Stimulated activated CD4-positive, alpha-beta T cell treated with anti-CD3 and anti-CD28 coated beads, TNF-alpha, amount 100 ng/mL, for 48 hours (primary cell): ENCODE data around the gene RNH1.

ENCODE experiments used
- DNase-seq, 3 donors: peaks; one replicate each; pipeline ENCODE4 v3.0.0-alpha.2; 2020; ENCODE audit warnings: low read depth in 3 of 3

RNH1 gene

DNA sequence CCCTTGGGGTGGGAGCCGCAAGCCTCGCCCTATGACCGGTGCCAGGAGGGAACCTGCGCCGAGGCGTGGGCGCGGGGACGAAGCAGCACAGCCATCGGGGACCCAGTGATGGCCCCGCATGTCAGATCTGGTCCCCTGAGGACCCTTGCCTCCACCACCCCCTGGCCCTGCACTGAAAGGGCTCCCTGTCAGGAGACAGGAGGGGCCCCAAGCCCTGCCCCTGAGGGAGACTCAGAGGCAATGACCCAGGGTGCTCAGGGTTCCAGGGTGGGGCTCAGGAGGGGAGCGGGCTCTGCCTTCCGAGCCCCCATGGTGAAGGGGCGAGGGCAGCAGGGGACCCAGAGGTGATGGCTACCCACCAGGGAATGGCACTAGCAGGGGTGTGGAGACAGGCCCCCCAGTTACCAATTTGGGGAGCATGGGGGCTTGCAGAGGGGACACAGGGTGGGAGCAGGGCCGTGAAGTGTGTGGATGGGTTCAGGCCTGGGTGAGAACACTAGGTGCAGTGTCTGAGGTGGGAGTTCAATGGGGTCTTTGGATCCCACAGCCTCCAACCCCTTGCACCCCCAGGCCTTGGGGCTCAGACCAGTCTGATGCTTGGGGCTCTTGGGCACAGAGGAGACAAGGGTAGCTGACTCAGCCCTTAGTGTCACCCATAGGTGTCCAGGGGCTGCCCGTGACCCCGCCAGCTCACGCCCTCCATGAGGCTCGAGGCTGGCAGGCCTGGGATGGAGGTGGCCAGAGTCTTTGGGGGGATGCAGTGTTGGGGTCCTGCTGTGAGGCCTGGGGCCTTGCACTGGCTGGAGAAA, 30.8 kb upstream of the RNH1 start:
- DNase-seq = no peak

DNA sequence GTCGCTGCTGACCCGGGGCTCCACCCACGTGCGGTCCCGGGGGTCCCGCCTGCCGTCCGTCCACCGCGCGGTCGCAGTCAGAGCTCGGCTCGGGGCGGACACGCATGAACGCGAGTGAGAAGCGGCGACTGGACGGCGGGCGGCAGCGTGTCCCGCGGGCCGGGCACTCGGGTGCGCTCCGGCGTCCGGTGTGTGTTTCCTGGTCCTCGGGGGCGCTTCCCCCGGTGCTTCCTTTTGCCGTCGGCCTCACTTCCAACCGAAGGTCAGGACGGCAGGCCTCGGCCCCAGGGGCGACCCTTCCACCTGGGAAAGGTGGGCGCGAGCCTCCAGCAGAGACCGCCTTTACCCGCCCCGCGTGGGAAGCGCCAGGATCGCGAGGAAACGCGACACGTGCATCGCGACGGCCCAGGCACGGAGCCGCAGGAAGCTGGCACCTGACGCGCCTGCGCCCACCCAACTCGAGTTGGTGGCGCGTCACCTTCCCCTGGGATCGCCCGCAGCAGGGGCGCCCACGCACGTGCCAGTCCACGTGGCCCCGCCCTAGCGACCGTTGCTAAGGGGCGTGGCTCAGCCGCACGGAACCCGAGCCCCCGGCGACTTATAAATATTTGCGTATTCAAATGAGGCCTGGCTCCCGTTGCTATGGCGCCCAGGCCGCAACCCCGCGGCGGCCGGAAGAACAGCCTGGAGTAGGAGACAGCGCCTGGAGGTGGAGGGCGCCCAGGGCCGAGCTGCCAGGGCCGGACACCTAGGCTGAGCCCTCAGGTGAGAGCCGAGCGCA, 30.0 kb upstream of the RNH1 start, which contains the start of gene LRRC56:
TSS of gene LRRC56 (plus strand) at position 687 of the 781 bp plus-strand sequence. CDS start 3,158 bp downstream, outside the sequence.
- DNase-seq = peak; percentile 81 to 84 (median 83)

DNA sequence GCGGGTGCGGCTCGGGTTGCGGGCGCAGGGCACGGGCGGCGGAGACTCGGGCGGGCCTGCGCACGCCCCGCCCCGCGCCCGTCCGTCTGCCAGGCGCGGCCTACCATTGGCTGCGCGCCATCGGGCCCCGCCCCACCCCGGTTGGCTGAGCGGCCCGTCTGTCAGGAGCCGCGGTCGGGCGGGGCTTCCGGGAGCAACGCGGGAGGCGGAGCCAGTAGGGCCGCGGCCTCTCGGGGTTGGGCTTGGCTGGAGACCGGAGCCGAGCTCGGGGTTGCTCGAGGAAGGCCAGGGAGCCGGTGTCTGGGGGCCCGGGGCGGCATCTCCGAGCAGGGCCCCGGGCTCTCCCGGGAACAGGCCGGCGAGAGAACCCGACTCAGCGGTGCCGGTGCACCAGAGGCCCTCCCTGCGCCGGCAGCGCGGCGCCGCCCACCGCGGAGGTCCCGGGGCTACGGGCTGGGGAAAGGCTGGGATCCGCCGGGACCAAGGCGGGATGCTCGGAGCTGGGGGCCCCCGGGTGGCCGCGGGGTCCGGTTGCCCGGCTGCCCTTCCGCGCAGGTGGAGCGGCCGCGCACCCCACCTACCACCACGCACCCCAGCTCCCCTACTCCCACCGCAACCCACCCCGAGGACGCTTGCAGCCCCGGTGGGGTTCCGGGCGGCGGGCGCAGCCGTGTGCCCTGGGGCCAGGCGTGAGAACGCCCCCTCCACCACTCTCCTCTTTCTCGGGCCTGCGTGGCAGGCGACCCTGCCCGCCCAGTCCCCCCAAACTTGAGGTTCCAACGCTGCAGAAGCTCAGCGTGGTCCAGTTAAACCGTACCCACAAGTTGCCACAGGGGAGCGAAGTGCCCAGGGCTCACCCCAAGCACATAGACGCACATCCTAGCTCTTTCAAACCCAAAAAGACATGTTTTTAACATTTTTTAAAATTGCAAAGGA, 28.7 kb upstream of the RNH1 start, which contains the start of gene HRAS:
TSS of gene HRAS (minus strand) at position 58 of the 936 bp plus-strand sequence.
- DNase-seq = peak; percentile 93

DNA sequence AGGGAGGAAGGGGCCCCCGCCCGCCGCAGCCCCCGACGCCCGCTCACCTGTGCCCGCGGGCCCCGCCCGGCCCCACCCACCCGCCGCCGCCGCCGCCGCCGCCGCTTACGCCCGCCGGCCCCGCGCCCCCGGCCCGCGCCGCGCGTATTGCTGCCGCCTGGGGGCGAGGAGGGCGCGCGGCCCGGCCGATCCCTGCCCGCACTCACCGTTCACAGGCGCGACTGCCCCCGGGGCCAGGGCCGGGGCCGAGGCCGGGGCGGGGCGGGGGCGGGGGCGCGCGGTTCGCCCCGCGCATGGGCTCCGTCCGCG, 28.1 kb upstream of the RNH1 start:
- no peak for DNase-seq

DNA sequence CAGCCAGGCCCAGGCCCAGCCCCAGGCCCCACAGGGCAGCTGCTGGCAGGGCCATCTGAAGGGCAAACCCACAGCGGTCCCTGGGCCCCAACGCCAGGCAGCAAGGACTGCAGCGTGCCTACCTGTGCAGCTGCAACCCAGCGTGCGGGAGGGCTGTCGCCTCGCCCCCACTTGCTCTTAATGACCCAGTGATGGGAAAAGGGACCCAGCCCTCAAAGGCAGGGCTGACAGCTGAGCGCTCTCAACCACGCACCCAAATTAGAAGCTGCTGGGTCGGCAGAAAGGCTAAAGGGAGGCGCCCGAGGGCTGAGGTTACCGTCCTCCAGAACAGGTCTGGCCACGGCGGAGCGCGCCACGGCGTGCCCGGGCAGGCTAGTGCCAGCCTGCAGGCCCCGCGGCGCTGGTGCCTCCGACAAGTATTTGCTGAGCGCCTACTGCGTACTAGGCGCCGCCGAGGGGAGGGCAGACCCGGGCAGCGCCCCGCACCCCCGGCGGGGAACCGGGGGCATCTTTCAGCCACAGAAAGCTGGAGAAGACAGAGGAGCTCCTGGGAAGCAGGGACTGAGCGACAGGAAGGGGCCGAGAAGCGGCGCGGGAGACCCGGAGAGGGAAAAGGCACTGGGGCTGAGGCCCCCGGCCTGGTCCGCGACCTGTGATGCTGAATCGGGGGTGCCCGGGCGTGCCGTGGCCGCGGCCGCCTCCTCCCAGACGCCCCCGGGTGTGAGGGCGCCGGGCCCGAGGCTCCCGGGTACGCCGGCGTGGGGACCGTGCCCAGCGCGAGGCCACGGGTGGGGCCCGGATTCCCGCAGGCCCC, 27.6 kb upstream of the RNH1 start:
- DNase-seq = no peak

DNA sequence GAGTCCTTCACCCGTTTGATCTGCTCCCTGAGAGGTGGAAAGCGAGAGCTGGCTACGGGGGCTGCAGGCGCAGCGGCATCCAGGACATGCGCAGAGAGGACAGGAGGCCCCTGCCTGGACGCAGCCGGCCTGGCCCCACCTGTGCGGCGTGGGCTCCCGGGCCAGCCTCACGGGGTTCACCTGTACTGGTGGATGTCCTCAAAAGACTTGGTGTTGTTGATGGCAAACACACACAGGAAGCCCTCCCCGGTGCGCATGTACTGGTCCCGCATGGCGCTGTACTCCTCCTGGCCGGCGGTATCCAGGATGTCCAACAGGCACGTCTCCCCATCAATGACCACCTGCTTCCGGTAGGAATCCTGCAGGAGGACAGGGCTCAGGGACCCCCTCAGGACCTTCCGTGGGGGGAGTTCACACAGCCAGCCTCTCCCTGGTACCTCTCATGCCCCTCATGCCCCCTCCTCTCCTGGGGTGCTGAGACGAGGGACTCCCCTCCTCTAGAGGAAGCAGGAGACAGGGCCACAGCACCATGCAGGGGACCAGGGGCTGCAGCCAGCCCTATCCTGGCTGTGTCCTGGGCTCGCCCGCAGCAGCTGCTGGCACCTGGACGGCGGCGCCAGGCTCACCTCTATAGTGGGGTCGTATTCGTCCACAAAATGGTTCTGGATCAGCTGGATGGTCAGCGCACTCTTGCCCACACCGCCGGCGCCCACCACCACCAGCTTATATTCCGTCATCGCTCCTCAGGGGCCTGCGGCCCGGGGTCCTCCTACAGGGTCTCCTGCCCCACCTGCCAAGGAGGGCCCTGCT, 26.7 kb upstream of the RNH1 start:
- DNase-seq = no peak

DNA sequence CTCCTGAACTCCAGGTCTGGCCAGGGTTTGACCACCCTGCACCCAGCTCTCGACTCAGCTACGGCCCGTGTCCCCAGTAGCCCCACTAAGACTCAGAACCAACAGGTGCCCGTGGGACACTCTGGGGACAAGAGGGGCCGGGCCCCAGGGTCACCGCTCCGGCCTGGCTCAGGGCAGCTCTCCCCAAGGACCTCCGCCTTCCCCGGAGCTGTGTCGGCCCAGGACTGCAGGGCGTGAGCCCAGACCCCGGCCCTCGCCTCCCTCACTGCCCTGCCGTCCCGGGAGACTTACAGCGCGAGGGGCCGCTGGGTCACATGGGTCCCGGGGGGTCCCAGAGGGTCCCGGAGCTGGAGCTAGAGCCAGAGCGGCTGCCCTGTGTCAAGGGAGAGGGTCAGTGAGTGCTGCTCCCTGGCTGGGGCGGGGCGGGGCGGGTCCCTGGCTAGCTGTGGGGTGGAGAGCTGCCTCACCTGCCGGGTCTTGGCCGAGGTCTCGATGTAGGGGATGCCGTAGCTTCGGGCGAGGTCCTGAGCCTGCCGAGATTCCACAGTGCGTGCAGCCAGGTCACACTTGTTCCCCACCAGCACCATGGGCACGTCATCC, 26.0 kb upstream of the RNH1 start:
- DNase-seq = no peak

DNA sequence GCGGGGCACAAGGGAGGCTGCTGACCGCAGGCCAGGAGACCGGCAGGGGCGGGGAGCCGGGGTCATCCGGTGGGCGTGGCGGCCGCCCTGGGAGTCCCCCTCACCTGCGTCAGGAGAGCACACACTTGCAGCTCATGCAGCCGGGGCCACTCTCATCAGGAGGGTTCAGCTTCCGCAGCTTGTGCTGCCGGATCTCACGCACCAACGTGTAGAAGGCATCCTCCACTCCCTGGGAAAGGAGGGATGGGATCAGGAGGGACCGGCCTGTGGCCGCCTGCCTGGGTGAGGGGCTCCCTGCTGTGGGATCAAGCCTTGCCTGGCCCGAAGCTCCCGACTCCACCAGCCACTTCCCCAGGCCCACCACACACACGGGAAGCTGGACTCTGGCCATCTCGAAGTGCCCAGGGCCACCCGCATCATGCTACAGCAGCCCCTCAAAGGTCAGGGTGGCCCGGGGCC, 25.5 kb upstream of the RNH1 start:
- no peak for DNase-seq

DNA sequence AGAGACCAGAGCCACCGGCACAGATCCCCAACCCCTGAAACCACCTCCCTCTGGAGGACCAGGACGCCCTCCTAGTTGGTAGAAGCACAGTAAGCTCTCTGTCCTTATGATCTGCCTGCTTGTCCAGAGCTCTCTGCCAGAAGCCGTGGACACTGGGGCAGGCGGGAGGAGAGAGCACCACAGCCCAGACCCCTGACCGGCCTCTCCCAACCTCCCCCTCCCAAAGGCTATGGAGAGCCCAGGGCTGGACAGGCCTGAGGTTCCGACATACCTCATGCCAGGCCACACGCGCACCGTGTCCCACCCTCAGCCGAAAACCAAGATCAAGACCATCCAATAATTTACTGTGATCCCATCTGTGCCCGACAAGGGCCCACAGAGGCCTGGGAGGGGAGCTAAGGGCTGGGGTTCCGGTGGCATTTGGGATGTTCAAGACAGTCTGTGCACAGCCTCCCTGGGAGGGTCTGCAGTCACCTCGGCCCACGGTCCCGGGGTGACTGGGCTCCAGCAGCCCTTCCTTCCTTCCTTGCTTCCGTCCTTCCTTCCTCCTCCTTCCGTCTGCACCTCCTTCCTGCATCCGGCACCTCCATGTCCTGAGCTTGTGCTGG, 25.0 kb upstream of the RNH1 start:
- no peak for DNase-seq

DNA sequence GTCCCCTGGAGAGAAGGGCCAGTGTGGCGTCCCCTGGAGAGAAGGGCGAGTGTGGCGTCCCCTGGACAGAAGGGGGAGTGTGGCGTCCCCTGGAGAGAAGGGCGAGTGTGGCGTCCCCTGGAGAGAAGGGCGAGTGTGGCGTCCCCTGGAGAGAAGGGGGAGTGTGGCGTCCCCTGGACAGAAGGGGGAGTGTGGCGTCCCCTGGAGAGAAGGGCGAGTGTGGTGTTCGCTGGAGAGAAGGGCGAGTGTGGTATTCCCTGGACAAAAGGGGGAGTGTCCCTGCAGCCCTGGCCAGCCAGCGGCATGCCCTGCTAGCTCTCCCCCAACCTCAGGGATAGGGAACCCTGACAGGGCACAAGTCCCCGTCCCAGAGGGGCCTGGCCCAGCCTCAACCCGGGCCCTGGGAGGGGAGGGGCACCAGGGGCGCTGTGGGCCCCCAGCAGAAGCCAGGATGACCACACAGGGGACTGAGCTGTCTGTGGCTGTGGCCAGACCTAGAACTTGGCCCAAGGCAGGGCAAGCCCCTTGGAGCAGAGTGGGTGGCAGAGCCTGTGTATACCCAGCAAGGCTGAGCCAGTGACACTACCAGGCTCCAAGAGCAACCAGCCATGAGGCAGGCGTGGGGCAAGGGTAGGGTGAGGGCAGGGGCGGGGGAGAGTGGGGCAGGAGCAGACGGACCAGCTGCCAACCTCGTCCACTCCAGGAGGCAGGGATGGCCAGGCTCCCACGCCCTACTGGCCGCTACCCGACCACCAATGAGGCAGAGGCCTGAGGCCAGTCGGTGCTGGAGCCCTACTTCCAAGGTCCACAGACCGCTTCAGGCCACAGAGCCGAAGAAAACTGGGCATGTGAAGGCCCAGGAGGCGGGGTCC, 24.2 kb upstream of the RNH1 start:
- no peak for DNase-seq

DNA sequence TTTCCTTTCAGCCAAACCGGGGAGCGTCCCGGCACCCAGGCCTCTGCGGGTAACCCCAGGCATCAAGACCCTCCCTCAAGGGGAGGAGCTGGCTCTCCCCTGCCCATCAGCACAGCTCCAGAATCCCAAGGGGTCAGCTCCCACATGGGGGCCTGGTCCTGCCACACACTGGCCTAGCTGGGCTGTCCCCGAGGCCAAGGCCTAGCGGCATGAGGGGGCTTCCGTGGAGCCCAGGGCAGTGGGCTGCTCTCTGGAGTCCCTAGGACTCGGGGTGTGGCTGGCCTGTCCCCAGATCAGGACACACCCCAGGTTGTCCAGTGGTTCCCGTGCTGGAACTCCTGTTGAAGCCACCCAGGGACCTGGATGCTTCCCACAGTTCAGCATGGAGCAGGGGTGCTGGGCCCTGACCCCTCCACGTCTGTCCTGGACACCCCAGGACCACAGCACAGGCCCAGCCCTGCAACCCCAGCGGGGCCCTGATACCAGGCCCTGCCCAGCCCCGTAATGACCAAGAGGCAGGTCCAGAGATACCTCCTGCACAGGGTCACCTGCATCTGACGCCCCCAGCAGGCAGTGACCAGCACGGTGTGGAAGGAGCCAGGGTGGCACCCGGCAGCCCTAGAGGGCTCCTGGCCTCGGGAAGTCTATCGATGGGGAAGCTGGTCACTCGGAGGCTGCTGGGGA, 22.8 kb upstream of the RNH1 start:
- DNase-seq = no peak

DNA sequence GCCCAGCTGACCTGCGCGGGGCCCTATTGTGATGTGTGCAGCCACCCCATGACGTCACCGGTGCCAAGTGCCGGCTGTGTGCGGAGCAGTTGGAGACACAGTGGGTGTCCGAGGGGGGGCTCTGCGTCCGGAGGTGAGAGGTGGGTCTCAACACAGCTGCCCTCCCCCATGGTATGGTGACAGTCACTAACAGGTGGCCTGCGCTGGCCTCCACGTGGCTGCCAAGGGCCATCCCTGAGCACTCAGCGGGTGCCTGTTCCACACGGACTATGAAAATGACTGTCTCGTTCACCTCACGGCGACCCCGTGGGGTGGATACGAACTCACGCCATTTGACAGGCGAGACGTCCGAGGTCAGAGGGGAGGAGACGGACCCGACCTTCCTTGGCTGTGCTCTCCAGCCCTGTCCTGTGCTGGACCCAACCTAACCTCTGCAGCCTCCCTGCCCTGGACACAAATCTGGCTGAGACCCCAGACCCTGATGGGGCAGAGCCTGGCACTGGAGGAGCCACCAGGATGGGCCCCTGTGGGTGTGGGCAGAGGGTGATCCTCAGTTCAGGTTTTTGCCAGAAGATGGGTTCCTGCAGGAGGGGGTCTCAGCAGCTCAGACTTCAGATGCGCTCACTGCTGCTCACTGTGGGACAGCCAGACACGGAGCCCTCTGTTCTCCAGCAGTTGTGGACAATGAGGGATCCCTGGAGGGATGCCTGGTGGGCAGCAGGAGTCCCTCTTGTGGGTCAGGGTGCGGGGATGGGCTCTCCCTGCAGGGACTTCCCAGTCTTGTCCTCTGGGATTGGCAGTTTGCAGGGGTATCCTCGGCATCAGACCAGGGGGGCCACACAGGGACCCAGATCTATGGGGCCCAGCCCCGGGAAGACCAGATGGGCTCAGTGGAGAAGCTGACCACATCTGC, 22.0 kb upstream of the RNH1 start:
- no peak for DNase-seq

DNA sequence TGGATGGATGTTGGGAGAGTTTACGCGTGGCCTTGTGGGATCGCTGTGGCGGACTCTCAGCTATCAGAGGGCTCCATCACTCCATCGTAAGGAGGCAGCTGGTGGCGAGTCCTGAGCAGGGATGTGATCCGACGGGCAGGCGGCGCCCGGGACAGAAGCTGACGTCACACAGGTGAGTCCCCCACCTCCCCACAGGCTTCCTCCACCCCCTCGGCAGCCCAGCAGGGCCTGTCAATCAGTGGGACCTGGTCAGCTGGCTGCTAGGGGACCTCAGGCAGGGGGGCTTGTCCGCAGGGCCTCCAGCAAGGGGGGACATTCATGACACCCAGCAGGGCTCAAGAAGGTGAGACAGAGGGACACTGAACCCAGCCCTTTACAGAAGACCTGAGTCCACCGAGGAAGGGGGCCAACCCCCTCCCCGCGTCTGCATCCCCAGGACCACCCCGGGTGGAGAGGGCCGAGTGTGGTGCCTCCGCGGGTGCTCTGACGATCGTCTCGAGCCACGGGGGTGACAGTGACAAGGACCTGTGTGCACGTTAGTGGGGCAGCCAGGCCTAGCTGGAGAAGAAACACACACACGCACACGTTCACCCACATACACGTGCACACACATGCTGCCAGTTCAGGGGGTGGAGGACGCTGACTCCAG, 21.2 kb upstream of the RNH1 start:
- no peak for DNase-seq

DNA sequence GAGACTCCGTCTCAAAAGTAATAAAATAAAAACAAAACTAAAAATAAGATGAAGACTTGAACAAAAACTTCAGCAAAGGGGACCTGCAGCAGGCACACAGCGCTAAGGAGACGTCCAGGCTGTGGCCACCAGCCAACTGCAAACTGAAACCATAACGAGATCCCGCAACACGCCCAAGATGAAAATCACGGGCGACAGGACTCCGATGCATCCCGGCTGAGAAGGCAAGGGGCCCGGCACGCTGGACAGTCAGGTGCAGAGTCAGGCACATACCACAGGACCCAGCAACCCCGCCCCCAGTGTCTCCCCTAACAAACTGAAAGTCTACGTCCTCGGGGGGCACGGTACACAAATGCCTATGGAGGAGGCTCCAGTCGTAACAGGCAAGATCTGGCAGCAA, 19.1 kb upstream of the RNH1 start:
- no peak for DNase-seq

DNA sequence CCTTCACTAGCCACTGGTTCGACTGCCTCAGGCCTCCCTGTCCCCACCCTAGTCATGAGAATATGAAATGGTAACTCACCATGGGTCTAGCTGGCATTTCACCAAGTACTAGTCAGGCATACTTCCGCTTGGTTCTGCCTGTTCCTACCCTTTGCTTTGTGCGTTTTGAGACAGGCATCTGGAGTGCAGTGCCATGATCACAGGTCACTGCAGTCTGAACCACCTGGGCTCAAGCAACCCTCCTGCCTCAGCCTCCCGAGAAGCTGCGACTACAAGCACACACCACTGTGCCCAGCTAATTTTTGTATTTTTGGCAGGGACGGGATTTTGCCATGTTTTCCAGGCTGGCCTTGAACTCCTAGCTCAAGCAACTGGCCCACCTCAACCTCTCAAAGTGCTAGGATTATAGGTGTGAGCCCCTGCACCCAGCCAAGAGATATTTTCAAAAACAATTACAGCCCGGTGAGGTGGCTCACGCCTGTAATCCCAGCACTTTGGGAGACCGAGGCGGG, 14.2 kb upstream of the RNH1 start:
- DNase-seq = no peak
